ENCODE results near the gene PADI1. TPM values are rescaled to one million over a fixed set of nuclear protein-coding genes. Genes with fewer than 3 reads are reported as not detected.

PADI1 gene
- total RNA-seq, 1 donor from 2014 or later, result not detected

DNA sequence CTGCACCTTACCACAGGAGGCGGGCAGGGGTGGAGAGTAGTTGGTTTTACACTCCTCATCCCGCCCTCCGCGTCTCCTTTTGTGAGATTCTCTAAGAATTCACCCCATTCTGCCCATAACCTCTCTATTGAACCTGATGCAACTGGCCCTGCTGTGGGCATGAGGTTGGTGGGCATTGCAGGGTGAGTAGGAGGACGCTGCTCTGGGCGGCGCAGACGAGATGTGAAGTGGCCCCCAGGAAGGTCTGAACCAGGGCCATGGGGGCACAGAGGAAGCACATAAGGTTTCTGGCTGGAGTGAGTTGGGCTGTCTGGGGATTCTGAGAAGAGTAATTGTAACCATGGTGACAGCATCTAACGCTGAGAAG lies 8.8 kb downstream of the PADI1 start:
- peaks cover 0 to 11% (median 9%) of the 10 kb centered on the region in 3 donors for H3K4me1 ChIP-seq (ENCODE audit: control insufficient read depth in 3 of 3, insufficient read depth in 3 of 3, low read length in 3 of 3)
- no peak overlapping the region for H3K9ac ChIP-seq (ENCODE audit: low read depth in 1 of 3, low read length in 3 of 3)
- no peak overlapping the region for H3K27ac ChIP-seq (ENCODE audit: low read depth, low read length)
- no peak overlapping the region for H3K4me3 ChIP-seq (ENCODE audit: low read length in 3 of 3)
- no peaks in the 10 kb centered on the region for H3K36me3 ChIP-seq (ENCODE audit: control insufficient read depth in 3 of 3, insufficient read depth in 3 of 3, low read length in 3 of 3)
- H3K9me3 ChIP-seq (ENCODE audit: control insufficient read depth in 3 of 3, low read length in 3 of 3), result no peaks in the 10 kb centered on the region
- peaks cover 43 to 59% (median 46%) of the 10 kb centered on the region in 3 donors for H3K27me3 ChIP-seq (ENCODE audit: control insufficient read depth in 3 of 3, insufficient read depth in 3 of 3, low read length in 3 of 3)

DNA sequence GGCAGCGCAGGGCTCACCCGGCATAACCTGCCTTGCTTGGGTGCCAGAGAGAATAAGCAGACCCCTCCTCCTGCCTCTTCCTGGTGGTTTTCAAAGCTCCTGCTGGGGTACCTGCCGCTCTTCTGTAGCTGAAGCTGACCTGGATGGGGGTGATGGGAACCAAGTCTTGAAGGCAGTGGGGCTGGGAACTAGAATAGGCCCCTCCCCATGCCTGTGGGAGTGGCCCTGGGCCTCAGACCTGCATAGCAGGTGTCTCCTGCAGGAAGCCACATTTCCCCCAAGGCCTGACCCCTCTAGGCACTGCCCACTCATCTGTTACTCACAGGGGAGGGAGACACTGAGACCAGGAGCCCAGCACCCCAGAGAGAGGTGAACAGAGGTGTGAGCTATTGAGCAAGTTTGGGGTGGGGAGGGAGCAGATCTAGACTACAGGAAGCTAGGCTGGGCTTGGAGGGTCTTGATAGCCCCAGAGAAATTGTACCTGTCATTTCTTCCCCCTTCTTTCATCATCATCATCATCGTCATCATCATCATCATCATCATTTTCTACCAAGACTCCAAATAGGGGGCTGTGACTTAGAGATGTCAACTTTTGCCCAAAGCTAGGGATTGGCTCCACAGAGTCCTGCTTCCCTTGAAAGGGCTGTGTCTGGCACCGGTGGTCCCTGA lies 10.1 kb downstream of the PADI1 start:
- Histone ChIP-seq H3K4me3 (ENCODE audit: low read length in 3 of 3) (no peak overlapping the region), H3K27me3 (ENCODE audit: control insufficient read depth in 3 of 3, insufficient read depth in 3 of 3, low read length in 3 of 3) (peaks cover 50 to 67% (median 57%) of the 10 kb centered on the region in 3 donors), H3K9me3 (ENCODE audit: control insufficient read depth in 3 of 3, low read length in 3 of 3) (no peaks in the 10 kb centered on the region), H3K4me1 (ENCODE audit: control insufficient read depth in 3 of 3, insufficient read depth in 3 of 3, low read length in 3 of 3) (peaks cover 0 to 11% (median 9%) of the 10 kb centered on the region in 3 donors), H3K27ac (ENCODE audit: low read depth, low read length) (no peak overlapping the region), H3K36me3 (ENCODE audit: control insufficient read depth in 3 of 3, insufficient read depth in 3 of 3, low read length in 3 of 3) (no peaks in the 10 kb centered on the region), H3K9ac (ENCODE audit: low read depth in 1 of 3, low read length in 3 of 3) (no peak overlapping the region)

DNA sequence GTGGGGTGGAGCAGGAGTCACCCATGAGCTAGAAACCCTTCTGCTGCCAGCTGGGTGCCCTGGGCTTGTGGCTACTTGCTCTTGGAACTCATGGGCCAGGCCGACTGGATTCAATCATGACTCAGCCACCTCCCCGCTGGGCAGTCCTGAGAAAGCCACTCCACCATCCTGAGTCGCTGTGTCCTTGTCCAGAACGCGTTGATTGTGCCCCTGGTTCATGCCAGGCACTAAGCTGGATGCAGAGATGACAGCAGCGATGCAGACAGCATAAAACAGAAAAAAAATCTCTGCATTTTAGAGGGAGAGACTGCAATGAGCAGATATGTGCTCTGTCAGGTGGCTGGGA lies 10.6 kb downstream of the PADI1 start:
- Histone ChIP-seq H3K4me1 (ENCODE audit: control insufficient read depth in 3 of 3, insufficient read depth in 3 of 3, low read length in 3 of 3) (peaks cover 0 to 11% (median 9%) of the 10 kb centered on the region in 3 donors), H3K27me3 (ENCODE audit: control insufficient read depth in 3 of 3, insufficient read depth in 3 of 3, low read length in 3 of 3) (peaks cover 50 to 72% (median 61%) of the 10 kb centered on the region in 3 donors), H3K9ac (ENCODE audit: low read depth in 1 of 3, low read length in 3 of 3) (no peak overlapping the region)

DNA sequence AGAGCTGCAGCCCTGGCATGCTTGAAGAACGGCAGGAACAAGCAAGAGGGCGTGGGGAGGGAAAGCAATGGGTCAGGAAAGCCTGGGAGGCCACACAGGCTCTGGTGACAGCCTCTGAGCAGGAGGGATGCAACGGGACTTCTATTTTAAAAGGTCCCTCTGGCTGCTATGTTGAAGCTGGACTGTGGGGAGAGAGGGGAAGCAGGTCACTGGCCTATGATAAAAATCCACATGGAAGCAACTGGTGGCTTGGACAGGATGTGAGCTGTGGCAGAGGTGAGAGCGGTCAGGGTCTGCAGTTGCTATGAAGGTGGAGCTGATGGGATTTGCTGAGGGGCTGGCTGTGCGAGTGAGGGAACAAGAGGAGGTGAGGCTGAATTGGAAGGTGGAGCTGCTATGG lies 11.2 kb downstream of the PADI1 start:
- no peaks in the 10 kb centered on the region for H3K9me3 ChIP-seq (ENCODE audit: control insufficient read depth in 3 of 3, low read length in 3 of 3)
- H3K27ac ChIP-seq (ENCODE audit: low read depth, low read length), result no peak overlapping the region
- H3K4me1 ChIP-seq (ENCODE audit: control insufficient read depth in 3 of 3, insufficient read depth in 3 of 3, low read length in 3 of 3), result peaks cover 0 to 11% (median 9%) of the 10 kb centered on the region in 3 donors
- no peaks in the 10 kb centered on the region for H3K36me3 ChIP-seq (ENCODE audit: control insufficient read depth in 3 of 3, insufficient read depth in 3 of 3, low read length in 3 of 3)
- H3K4me3 ChIP-seq (ENCODE audit: low read length in 3 of 3), result no peak overlapping the region
- H3K27me3 ChIP-seq (ENCODE audit: control insufficient read depth in 3 of 3, insufficient read depth in 3 of 3, low read length in 3 of 3), result peaks cover 50 to 78% (median 66%) of the 10 kb centered on the region in 3 donors
- H3K9ac ChIP-seq (ENCODE audit: low read depth in 1 of 3, low read length in 3 of 3), result no peak overlapping the region

More for the DNA sequence above, 10.6 kb downstream of the PADI1 start:
- H3K4me3 ChIP-seq (ENCODE audit: low read length in 3 of 3), result no peak overlapping the region
- H3K9me3 ChIP-seq (ENCODE audit: control insufficient read depth in 3 of 3, low read length in 3 of 3), result no peaks in the 10 kb centered on the region
- H3K36me3 ChIP-seq (ENCODE audit: control insufficient read depth in 3 of 3, insufficient read depth in 3 of 3, low read length in 3 of 3), result no peaks in the 10 kb centered on the region
- H3K27ac ChIP-seq (ENCODE audit: low read depth, low read length), result no peak overlapping the region

DNA sequence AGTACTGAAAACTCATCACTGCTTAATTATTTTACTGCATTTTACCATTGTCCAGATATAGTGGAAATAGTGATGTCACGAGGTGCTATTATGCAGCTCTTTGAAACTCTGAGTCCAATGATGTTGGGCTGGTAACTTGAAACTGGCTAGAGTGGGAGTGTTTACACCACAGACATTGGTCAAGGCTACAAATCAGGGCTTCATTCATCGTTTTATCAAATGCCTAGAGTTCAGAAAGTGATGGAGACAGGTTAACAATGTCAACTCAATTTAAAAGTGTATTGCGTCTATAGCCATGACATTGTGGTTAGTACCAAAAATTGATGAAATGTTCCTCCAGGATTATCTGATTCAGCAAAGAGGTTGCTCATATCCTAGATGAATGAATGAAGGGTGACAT lies 12.7 kb downstream of the PADI1 start:
- no peak overlapping the region for H3K9ac ChIP-seq (ENCODE audit: low read depth in 1 of 3, low read length in 3 of 3)
- no peak overlapping the region for H3K4me3 ChIP-seq (ENCODE audit: low read length in 3 of 3)
- H3K27me3 ChIP-seq (ENCODE audit: control insufficient read depth in 3 of 3, insufficient read depth in 3 of 3, low read length in 3 of 3), result peaks cover 48 to 77% (median 65%) of the 10 kb centered on the region in 3 donors
- no peaks in the 10 kb centered on the region for H3K36me3 ChIP-seq (ENCODE audit: control insufficient read depth in 3 of 3, insufficient read depth in 3 of 3, low read length in 3 of 3)
- H3K27ac ChIP-seq (ENCODE audit: low read depth, low read length), result no peak overlapping the region
- no peaks in the 10 kb centered on the region for H3K9me3 ChIP-seq (ENCODE audit: control insufficient read depth in 3 of 3, low read length in 3 of 3)
- peaks cover 0 to 8% (median 8%) of the 10 kb centered on the region in 3 donors for H3K4me1 ChIP-seq (ENCODE audit: control insufficient read depth in 3 of 3, insufficient read depth in 3 of 3, low read length in 3 of 3)

DNA sequence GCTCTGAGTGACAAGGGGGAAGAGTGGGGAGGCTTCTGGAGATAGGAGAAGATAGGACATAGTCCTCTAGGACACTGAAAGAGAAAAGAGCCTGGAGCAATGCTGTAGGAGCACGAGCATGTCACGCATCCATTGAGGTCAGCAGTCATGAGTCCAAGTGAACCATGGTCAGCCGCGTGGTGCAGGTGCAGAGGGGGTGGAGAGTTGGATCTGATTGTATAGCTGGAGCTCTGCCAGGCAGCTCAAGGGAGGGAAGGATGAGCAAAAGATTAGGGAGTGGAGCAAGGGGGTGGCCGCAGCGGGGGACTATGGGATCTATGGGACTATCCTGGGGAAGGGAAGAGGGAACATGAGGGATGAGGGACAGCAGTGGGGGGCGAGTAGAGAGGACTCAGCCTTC lies 14.0 kb downstream of the PADI1 start:
- peaks cover 37 to 74% (median 64%) of the 10 kb centered on the region in 3 donors for H3K27me3 ChIP-seq (ENCODE audit: control insufficient read depth in 3 of 3, insufficient read depth in 3 of 3, low read length in 3 of 3)

DNA sequence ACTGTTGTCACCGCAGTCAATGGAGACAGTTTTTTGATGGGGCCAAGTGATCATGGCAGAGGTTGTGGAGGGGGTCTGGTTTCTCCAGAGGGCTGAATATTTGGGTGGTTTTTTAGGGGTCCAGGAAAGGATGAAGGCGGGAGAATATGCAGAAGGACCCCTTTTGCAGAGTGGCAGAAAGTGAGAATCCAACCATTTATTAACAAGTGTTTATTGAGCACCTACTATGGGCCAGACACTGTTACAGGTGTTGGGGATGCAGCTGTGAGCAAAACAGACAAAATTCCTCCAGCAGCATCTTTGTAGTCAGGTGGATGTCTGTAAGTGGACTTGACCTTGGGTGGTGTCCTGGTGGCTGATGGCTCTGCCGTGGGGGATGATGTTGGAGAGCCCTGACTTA lies 15.4 kb downstream of the PADI1 start:
- Histone ChIP-seq H3K27me3 (ENCODE audit: control insufficient read depth in 3 of 3, insufficient read depth in 3 of 3, low read length in 3 of 3) (peaks cover 25 to 71% (median 58%) of the 10 kb centered on the region in 3 donors), H3K4me3 (ENCODE audit: low read length in 3 of 3) (no peak overlapping the region), H3K9me3 (ENCODE audit: control insufficient read depth in 3 of 3, low read length in 3 of 3) (no peaks in the 10 kb centered on the region), H3K27ac (ENCODE audit: low read depth, low read length) (no peak overlapping the region), H3K4me1 (ENCODE audit: control insufficient read depth in 3 of 3, insufficient read depth in 3 of 3, low read length in 3 of 3) (no peaks in the 10 kb centered on the region), H3K9ac (ENCODE audit: low read depth in 1 of 3, low read length in 3 of 3) (no peak overlapping the region), H3K36me3 (ENCODE audit: control insufficient read depth in 3 of 3, insufficient read depth in 3 of 3, low read length in 3 of 3) (no peaks in the 10 kb centered on the region)

More for the DNA sequence above, 14.0 kb downstream of the PADI1 start:
- H3K36me3 ChIP-seq (ENCODE audit: control insufficient read depth in 3 of 3, insufficient read depth in 3 of 3, low read length in 3 of 3), result no peaks in the 10 kb centered on the region
- H3K9ac ChIP-seq (ENCODE audit: low read depth in 1 of 3, low read length in 3 of 3), result no peak overlapping the region
- no peaks in the 10 kb centered on the region for H3K9me3 ChIP-seq (ENCODE audit: control insufficient read depth in 3 of 3, low read length in 3 of 3)
- H3K27ac ChIP-seq (ENCODE audit: low read depth, low read length), result no peak overlapping the region
- H3K4me1 ChIP-seq (ENCODE audit: control insufficient read depth in 3 of 3, insufficient read depth in 3 of 3, low read length in 3 of 3), result no peaks in the 10 kb centered on the region
- H3K4me3 ChIP-seq (ENCODE audit: low read length in 3 of 3), result no peak overlapping the region

DNA sequence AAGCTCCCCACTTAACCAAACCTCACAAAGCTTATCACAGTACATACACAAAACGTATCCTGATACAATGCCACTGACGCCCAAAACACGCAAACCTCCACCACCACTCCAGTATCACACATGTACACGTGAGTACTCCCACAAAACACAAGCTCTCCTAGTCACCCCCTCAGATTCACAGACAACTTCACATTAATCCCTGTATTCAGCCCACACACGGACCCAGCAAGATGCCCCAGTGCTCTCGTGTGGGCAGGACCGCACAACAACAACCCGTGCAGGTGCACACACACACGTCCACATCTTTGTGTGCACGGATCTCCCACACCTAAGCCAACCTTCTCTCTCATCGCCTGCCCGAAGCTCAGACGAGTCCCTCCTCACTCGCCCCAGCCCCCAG lies 17.6 kb downstream of the PADI1 start:
- Histone ChIP-seq H3K36me3 (ENCODE audit: control insufficient read depth in 3 of 3, insufficient read depth in 3 of 3, low read length in 3 of 3) (no peaks in the 10 kb centered on the region), H3K4me3 (ENCODE audit: low read length in 3 of 3) (no peak overlapping the region), H3K9me3 (ENCODE audit: control insufficient read depth in 3 of 3, low read length in 3 of 3) (no peaks in the 10 kb centered on the region), H3K27me3 (ENCODE audit: control insufficient read depth in 3 of 3, insufficient read depth in 3 of 3, low read length in 3 of 3) (peaks cover 10 to 57% (median 53%) of the 10 kb centered on the region in 3 donors), H3K9ac (ENCODE audit: low read depth in 1 of 3, low read length in 3 of 3) (no peak overlapping the region), H3K27ac (ENCODE audit: low read depth, low read length) (no peak overlapping the region), H3K4me1 (ENCODE audit: control insufficient read depth in 3 of 3, insufficient read depth in 3 of 3, low read length in 3 of 3) (no peaks in the 10 kb centered on the region)

DNA sequence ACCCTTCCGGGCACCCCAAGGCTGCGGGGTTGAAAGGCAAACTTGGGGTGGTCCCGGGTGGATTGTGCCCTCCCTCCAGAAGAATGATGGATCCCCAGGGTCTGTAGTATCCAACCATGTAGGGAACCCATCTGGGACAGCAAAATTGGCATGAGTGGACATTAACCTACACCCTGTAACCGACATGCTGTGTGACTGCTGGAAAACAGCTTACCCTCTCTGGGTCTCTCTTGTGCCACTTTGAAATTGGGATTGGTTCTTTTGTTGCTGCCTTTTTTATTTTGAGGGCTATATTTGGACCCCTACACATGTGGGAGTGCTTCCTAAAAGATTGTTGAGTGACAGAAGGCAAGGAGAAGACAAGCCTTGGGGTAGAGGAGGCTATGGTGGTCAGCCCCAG lies 19.5 kb downstream of the PADI1 start:
- Histone ChIP-seq H3K9me3 (ENCODE audit: control insufficient read depth in 3 of 3, low read length in 3 of 3) (no peaks in the 10 kb centered on the region), H3K9ac (ENCODE audit: low read depth in 1 of 3, low read length in 3 of 3) (no peak overlapping the region), H3K36me3 (ENCODE audit: control insufficient read depth in 3 of 3, insufficient read depth in 3 of 3, low read length in 3 of 3) (no peaks in the 10 kb centered on the region), H3K27me3 (ENCODE audit: control insufficient read depth in 3 of 3, insufficient read depth in 3 of 3, low read length in 3 of 3) (peaks cover 8 to 47% (median 42%) of the 10 kb centered on the region in 3 donors), H3K27ac (ENCODE audit: low read depth, low read length) (no peak overlapping the region), H3K4me1 (ENCODE audit: control insufficient read depth in 3 of 3, insufficient read depth in 3 of 3, low read length in 3 of 3) (no peaks in the 10 kb centered on the region), H3K4me3 (ENCODE audit: low read length in 3 of 3) (no peak overlapping the region)

DNA sequence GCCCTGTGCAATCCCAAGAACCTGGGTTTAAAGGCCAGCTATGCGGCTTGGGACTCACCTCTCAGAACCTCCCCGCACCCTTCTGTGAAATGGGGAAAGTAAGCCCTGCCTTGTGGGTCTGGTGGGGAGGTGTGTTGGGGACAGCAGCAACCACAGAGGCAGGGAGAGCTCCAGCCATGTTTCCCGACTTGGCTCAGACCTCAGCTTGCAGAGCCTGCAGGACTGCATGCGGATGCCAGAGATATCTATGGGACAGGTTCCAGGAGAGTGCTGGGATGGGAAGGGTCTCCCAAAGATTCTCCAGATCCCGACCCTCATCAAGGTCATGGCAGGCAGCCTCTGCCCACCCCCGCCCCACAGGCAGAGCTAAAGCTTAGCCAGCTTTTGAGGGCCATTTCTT lies 20.2 kb downstream of the PADI1 start:
- Histone ChIP-seq H3K27ac (ENCODE audit: low read depth, low read length) (no peak overlapping the region), H3K4me3 (ENCODE audit: low read length in 3 of 3) (no peak overlapping the region), H3K9ac (ENCODE audit: low read depth in 1 of 3, low read length in 3 of 3) (no peak overlapping the region), H3K36me3 (ENCODE audit: control insufficient read depth in 3 of 3, insufficient read depth in 3 of 3, low read length in 3 of 3) (no peaks in the 10 kb centered on the region), H3K9me3 (ENCODE audit: control insufficient read depth in 3 of 3, low read length in 3 of 3) (no peaks in the 10 kb centered on the region), H3K4me1 (ENCODE audit: control insufficient read depth in 3 of 3, insufficient read depth in 3 of 3, low read length in 3 of 3) (no peaks in the 10 kb centered on the region), H3K27me3 (ENCODE audit: control insufficient read depth in 3 of 3, insufficient read depth in 3 of 3, low read length in 3 of 3) (peaks cover 3 to 39% (median 37%) of the 10 kb centered on the region in 3 donors)
